GM11168 (cell line): ENCODE measurements around the gene VMP1.
"Not testable (repeated sequence)": the region's sequence is repeated elsewhere in the genome, so short reads cannot be mapped to it uniquely, and the experiment has no call there.

Source experiments
- in situ Hi-C: fragments of 300-500 bp; cut with MboI; formaldehyde crosslinking; loops from one replicate; pipeline ENCODE4 v1.12.0; 2022; ENCODE audit warnings: low sequenced_read_pairs; ENCODE audit not compliant: unreplicated experiment

Gene VMP1

DNA sequence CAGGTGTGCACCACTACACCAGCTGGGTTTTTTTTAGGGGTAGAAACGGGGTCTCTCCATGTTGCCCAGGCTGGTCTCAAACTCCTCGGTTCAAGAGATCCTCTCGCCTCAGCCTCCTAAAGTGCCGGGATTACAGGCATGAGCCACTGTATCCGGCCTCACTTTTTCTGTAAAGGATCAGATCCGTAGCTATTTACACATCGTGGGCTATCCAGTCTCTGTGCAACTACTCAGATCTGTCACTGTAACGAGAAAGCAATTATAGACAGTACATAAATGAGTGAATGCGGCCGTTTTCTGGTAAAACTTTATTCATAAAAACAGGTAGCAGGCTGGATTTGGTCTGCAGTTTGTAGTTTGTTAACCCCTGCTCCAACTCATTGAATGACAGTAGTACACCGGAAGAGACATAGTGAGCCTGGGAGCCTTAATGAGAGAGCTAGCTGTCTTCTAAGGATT, 44.5 kb downstream of the VMP1 start:
- in situ Hi-C loops, result no loop called here

DNA sequence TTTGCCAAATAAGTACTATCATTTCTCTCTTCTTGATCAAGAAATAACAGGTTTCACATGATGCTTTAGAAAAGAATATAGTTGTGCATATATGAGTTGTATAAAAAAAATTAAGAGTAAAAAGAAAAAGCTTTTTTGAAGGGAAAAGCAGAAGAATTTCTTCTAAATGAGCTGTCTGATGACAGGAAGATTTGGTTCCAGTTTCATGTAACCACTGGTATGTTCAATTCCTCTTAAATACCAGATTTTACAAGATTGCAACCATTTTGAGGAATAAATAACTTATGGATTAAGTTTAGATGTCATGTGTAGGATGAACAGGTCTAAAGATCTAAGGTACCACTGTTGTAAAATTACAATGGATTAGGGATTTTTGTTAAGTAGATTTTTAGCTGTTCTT, 45.0 kb downstream of the VMP1 start:
- in situ Hi-C loops, result no loop called here

DNA sequence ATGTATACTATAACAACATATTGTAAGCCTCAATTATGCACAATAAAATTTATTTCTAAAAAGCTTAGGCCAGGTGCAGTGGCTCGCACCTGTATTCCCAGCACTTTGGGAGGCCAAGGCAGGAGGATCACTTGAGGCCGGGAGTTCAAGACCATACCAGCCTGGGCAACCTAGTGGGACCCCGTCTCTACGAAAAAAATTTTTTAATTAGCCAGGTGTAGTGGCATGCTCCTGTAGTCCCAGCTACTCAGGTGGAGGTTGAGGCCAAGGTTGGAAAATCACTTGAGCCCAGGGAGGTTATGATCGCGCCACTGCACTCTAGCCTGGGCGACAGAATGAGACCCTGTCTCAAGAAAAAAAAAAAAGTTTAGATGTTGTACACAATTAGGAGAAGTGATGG, 45.5 kb downstream of the VMP1 start:
- in situ Hi-C loops, result no loop called here

DNA sequence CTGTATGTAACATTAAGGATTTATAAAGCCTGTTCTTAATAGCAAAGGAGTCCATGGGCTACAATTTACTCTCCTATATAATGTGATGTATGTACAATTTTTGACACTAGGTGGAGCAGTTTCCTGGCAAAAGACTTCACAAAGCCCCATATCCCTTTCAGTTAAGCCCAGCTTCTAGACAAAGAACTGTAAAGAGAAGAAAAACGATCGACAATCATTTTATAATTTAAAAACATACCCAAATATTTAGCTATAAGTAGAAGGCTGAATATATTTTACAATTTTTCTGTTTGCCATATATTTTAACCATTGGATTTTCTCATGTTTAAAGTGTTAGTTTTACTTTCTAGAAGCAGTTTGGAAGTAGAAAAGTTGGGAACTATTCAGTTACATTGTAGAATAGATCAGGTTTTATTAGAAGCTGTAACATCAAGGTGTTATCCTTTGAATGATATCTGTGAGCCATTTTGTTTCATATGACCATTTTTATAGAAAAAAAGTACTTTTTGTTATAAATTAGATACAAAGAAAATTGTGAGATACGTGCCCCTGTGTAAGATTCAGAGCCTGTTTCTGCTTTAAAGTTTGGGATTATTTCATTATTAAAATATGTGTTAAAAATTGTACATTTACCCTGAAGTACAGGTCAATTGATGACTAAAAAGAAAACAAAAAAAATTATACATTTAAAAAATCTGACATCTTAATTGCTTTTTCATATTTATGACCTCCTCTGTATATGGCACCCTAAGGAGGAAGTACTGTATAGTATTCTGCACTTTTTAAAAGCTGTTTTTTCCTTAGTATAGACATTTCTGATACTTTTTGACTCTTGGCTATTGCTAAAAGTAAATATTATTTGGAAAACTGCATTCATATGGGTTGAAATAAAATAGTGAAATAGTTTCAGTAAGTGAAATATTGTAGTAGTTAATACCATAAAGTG, 46.3 kb downstream of the VMP1 start:
- in situ Hi-C loops, result no loop called here

DNA sequence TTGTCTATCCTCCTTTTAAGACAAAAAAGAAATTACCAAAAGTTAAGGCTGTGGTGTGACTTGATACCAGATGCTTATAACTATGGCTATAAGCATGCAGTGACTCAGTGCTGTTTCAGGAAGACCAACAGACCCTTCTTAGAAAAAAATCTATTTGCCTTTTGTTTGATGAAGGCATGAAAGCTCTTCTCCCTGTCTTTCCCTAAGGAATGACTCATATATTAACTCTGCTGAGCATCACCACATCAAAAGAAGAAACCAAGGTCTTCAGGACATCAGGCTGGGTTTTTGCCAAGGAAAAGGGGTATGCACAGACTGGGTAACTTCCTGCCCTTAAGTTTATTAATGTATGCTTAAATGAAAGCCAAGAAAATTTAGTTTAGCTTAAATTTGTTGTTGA, 47.1 kb downstream of the VMP1 start:
- in situ Hi-C loops, result no loop called here

DNA sequence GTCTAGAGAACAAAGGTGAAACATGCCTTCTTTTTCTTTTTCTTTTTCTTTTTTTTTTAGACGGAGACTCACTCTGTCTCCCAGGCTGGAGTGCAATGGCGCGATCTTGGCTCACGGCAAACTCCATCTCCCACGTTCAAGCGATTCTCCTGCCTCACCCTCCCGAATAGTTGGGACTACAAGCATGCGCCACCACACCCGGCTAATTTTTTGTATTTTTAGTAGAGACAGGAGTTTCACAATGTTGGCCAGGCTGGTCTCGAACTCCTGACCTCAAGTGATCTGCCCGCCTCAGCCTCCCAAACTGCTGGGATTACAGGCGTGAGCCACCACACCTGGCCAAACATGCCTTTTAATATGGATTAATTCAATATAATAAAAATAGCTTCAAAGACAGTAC, 47.6 kb downstream of the VMP1 start:
- in situ Hi-C loops, result not testable (repeated sequence)

DNA sequence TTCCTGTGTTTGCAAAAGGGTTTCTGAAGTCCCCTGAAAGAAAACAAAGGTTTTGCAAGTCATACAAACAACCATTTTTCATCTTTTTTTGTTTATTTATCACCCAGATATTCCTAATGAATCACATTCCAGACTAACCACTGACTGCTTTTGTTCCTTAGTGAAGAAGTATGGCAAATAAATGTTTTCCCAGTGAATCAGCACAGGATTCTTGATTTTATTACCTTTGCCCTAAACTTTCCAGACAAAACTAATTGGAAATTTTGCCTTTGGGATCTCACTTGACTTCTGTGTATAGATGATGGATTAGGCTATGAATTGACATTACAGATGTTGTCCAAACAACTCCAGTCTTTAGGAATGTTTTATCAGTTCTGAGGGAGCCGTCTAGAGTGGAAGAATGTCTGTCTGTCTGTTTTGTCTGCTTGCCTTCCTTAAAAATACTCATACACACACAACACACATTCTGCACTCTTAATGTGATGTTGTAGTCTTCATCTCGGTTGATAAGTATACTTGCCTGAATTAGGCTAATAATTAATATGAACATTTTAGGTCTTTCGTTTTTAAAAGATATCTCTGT, 48.9 kb downstream of the VMP1 start:
- in situ Hi-C loops, result no loop called here

DNA sequence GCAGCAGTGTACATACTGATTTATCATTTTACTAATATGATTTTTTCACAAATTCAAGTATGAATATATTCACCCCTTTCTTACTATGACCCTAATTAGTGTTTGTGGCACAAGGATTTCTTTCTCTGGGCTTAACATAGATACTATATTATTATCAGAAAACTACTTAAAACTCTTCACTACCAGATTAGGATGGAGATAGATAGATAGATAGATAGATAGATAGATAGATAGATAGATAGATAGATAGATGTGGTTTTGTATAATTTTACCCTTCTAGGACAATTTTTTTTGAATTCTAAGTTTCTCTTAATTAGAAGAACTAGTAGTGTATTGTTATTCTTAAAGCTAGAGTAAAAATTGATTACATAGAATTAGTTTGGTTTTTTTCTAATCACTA, 49.6 kb downstream of the VMP1 start:
- in situ Hi-C loops, result no loop called here

DNA sequence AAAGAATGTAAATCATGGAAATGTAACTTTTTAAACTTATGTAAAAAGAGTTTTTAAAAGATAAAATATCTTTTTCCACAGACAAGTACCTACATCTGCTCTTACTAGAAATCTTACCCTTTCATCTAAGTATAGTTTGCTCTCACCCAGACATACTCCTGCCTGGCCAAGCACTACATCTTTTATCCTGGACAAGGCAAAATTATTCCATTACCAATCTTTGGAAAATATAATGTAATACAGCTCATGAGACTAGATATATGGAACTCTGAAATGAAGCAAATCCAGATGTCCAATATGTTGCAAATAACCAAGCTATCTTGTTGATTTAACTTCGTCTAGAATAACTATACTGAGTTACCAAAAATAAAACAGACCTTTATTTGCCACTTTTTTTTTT, 50.0 kb downstream of the VMP1 start:
- in situ Hi-C loops, result no loop called here

DNA sequence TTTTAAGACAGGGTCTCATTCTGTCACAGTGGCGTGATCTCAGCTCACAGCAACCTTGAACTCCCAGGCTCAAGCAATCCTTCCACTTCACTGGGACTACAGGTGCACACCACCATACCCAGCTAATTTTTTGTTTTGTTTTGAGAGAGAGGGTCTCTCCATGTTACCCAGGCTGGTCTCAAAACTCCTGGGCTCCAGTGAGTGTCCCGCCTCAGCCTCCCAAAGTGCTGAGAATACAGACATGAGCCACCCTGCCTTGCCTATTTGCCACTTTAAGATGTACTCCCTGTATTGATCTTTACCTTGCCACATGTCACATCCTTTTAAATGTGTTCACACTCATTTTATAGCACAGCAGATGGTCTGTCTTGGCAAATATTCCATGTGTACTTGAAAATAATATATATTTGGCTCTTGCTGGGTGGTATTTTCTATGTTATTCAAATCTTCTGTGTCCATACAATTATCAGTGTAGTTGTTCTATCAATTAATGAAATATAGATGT, 50.5 kb downstream of the VMP1 start:
- in situ Hi-C loops, result no loop called here

DNA sequence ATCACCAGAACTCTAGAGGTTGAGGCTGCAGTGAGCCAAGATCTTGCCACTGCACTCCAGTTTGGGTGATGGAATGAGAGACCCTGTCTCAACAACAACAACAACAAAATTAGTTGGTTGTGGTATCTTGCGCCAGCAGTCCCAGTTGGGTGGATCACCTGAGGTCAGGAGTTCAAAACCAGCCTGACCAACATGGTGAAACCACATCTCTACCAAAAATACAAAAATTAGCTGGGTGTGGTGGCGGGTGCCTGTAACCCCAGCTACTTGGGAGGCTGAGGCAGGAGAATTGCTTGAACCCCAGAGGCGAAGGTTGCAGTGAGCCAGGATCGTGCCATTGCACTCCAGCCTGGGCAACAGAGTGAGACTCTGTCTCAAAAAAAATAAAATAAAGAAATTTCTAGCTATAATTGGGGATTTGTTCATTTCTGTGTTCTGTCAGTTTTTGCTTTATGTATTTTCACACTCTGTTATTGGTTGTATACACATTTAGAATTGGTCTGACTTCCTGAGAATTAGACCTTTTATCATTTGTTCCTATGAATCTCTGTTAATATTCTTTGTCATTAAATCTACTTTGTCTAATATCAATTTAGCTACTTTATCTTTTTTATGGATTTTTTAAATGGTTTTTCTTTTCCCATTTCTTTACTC, 51.7 kb downstream of the VMP1 start:
- in situ Hi-C loops, result not testable (repeated sequence)

DNA sequence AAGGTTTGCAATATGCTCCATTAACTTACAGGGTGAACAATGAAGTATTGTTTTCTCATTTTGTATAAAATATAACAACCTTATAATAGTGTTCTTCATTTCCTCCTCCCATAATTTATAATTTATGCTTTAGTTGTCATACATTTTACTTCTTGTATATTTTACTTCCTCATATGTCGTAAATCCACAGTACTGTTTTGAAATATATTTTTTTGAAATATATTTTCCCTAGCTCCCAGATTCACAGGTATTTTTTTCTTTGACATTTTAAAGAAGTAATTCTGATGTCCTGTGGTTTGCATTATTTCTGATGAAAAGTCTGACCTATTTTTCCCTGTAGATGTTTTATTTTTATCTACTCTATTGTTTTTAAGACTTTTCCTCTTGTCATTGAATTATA, 52.7 kb downstream of the VMP1 start:
- in situ Hi-C loops, result no loop called here

DNA sequence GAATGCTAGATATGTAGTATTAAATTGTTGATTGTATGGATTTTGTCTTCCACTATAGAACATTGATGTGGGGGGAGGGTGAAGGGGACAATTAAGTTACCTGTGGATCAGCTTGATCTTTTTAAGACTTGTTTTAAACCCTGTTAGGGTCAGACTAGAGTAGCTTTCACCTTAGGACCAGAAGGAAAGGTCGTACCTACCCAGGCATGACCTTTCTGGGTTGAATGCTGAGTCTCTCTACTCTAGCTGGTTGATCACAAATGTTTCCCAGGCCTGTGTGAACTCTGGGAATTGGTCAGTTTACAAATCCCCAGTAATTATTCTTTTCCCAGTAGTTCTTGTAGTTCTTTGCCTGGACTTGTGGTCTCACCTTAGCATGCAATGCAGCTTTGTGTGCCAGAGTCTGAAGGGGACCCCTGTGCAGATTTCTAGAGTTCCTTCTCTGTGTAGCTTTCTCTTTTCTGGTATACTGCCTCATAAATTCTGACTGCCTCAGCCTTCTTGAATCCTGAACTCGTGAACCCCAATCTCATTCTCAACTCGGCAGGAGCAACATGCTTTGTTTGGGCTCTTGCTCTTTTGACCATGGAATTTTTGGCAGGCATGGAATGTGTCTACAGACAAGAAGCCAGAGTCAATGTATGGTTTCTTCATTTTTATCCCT, 54.1 kb downstream of the VMP1 start:
- in situ Hi-C loops, result no loop called here

DNA sequence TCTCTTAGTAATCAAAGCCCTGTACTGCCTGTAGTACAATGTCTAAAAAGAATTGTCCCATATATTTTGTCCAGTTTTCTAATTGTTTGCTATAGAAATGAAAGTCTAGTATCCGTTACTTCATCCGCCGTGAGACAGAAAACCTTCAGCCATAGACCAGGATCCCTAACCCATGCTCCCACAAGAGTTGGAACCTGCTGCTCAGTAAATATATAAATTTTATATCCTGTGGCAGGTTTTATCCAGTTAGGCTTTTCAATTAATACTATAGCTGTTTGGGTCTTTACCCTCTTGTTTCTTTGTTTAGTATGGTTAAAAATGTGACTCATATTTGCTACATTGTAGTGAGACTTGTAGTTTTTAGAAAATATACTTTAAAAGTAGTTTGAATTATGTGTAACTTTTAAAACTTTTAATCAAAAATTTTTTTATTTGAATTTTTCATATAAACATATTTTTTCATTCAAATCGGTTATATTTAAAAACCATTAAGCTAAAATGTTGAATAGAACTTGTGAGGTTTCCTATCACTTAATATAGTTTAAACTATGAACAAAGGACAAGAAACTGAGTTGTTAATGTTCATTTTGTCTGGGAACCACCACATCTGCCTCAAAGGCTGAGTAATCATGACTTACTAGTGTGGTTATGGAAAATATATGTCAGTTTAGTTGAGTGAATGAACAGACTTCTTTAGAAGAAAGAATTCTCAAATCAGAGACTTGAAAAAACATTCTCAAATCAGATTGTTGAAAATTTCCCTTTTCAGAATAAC, 54.8 kb downstream of the VMP1 start:
- in situ Hi-C loops, result no loop called here

DNA sequence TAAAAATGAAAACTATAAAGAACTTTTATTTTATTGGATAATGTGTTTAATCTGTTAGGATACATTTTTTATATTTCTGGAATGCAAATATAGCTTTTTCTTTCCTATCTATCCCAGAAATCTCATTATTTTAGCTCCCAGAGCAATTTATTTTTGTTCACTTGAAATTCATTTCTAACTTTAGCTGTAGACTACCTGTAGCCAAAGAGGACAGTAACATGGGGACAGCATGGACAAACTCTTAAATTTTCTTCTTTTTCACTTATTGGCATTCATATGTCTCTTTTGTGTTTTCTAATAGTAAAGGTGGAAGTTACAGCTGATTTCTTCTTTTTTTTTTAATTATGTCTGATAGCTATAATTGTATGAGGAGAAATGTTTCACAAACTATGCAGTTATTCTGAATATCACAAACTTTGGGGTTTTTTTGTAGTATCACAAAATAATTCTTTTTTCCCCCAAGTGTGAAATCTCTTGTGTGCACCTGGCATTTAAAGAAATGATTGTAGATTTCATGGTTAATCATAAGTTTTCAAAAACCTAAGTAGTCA, 55.4 kb downstream of the VMP1 start:
- in situ Hi-C loops, result no loop called here

DNA sequence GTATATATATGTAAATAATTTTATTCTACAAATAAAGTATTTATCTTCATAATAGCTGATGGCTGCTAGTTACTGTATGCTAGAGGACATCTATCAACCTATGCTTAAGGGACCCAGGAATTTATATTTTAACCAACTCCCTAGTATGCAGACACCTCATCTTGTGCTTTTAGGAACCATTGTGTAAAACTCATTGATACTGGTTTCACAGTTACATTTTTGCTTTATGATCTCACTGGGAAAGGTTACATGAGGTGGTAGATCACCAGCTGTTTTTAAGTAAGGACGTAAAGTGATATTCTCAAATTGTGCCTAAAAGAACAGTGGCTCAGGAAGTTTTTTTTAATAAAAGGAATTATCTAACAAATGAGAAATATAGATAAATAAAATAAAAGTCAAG, 56.4 kb downstream of the VMP1 start:
- in situ Hi-C loops, result no loop called here

DNA sequence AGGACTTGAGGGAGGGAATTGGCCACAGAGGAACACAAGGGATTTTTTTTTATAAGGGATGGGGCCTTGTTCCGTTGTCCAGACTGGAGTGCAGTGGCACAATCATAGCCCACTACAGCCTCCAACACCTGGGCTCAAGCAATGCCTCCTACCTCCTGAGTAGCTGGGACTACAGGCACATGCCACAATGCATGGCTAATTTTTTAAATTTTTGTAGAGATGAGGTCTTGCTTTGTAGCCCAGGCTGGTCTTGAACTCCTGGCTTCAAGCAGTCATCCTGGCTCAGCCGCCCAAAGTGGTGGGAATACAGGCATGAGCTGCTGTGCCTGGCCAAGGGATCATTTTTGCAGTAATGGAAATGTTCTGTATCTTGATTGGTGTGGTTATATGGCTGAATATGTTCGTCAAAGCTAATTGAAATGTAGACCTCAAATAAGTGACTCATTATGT, 56.9 kb downstream of the VMP1 start:
- in situ Hi-C loops, result no loop called here

DNA sequence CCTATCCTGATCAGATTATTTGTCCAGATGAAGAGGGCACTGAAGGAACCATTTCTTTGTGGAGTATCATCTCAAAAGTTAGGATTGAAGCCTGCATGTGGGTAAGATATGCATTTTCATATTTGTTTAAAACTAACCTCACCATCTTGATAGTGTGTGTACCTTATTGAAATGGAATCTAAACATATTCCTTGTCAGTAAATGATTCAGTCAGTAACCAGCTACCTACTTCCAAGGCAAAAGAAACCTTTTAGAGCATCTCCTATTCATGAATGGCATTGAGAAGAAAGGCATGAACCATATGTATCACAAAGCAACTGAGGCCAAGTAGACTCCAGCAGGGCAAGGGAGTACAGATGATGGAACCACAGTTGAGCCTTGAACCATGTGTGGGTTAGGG, 57.6 kb downstream of the VMP1 start:
- in situ Hi-C loops, result no loop called here

DNA sequence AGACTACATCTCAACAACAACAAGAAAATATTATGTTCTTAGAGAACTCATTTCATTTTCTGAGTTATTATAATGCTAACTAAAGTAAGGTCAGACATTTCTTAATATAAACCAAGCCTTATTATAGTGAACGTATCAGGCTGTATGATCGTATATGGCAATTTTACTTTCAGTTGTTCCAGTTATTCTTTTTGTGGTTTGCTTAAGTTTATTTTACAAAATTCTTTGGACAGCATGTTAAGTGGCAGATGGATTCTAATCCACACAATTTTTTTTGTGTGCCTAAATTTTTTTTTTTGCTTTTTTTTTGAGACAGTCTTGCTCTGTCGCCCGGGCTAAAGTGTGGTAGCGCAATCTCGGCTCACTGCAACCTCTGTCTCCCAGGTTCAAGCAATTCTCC, 59.0 kb downstream of the VMP1 start:
- in situ Hi-C loops, result no loop called here
